Measurements from ENCODE around the gene EVC.
"Not testable (repeated sequence)": the region's sequence is repeated elsewhere in the genome, so short reads cannot be mapped to it uniquely, and the experiment has no call there.

Gene EVC

DNA sequence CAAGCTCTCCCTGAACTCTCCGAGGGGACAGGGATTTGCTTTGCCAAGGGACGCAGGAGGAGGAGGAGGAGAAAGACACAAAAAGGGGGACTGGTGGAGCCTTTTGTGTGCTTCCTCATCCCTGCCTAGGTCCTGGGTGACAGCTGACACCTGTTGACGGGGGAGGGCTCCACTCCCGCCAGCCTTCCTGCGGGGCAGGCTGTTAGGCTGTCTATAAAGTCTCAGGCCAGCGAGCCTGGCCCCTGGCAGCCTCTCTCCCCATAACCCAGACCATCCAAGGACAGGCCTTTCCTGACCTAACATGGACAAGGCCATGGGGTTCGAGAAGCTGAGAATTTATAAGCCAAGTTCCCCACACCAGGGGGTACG is 1.8 kb upstream of the EVC start:
- DNase-seq, result no peak

DNA sequence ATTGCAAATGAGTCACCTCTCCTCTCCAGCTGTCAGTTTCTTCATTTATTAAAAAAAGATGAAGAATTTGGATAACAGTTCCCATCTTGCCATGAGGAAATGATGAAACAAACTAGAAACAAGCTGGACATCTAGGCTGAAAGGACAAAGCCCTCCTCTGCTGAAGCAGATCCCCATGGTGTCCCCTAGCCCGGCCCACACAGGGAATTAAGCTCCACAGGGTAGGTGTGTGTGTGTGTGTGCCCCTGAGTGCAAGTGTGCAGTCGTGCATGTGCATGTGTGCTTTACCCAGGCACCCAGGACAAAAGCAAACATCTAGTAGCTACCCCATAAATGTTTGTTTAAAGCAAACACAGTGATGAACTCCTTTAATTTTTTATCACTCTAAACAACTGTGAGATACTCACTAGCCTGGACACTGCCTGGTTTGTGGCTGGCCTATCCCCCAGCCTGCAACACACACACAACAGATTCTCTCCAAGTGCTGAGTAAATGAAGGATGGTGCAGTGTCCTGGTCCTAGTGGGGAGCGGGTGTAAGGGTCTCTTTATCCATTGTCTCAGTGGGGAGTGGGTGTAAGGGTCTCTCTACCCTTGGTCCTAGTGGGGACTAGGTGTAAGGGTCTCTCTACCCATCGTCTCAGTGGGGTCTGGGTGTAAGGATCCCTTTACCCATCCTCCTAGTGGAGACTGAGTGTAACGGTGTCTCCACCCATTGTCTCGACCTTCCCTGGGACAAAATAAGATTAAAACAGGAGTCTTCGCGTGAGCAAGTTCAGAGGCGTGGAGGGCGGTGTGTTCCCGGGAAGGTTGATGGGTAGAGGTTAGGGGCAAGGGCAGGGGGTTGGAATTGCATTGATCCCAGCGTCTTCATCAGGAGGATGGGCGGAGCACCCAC is 688 bp upstream of the EVC start:
- no peak for DNase-seq

DNA sequence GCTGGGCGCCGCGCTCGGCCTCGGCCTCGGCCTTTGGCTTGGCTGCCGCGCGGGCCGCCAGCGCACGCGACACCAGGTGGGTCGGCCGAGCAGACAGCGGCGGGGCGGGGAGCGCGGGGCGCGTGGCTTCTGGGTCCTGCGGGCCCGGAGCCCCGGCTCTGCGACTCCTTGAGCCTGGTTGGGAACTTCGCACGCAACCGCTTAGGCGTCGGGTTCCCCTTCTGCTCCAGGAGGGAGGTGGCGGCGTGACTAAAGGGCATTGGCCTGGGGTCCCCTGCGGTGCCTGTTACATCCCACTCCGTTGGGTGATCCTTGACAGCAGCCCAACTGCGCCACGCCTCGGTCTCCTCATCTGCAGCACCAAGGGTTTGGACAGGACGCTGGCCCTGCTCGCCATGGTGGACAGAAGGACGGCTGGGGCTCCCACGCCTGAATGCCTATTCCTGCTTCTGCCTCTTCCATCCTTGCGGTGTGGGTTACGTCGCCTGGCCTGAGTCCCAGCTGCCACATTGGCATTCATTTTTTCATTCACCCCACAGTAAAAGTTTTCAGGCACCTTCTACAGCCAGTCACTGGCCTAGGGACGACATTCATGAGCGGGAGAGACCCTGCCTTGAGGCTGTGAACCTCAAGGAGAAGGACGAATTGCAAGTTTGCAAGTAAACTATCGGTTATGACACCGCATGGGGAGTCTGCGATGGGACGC is 631 bp downstream of the EVC start:
- no peak for DNase-seq

DNA sequence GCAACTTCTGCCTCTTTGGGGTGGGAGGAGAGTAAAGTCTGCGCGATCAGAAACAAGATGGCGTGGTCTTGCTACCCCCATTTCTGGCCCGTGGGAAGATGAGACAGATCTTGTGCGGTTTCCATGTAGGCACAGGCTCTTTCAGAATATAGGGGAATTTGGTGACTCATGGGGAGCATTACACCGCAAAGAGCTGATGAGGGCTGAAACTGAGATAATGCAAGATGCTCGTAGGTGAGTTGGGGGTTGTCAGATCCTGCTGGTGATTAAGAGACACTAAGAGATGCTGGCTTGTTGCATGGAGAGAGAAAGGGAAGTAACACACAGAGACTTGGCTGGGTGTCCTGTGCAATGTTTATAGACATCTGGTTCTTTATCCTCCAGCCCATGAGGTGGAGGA is 1.5 kb downstream of the EVC start:
- no peak for DNase-seq

DNA sequence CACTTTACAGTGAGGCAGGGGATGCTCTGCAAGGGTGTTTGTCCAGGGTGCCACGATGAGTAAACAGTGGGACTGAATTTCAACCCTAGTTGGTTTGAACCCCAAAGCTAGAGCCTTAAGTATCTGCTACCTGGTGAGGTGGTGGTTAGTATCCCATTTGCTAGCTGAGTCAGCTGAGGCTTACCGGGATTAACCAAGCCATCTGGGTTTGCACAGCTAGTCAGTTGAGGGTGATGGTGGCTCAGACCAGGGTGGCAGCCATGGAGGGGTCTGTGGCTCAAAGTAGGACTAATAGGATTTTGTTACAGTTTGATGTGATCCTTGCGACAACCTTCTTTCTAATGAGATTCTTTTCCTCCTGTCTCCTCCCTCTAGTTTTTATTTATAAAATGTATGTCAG is 1.9 kb downstream of the EVC start:
- no peak for DNase-seq

DNA sequence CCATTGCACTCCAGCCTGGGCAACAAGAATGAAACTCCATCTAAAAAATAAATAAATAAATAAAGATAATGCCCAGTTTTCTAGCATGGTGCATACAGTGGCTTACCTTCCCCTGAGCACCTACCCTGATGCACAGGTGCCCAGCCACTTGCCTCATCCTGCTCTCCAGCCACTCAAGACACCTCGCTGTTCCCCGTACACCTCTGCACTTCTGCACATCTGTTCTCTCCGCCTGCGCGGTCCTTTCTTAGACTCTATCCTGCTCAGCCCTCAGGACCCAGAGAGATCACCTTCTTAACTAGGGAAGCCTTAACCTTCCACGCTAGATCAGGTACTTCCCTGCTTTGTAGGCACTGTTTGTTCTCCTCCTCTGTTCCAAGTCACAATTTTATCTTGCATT is 2.9 kb downstream of the EVC start:
- DNase-seq, result no peak

DNA sequence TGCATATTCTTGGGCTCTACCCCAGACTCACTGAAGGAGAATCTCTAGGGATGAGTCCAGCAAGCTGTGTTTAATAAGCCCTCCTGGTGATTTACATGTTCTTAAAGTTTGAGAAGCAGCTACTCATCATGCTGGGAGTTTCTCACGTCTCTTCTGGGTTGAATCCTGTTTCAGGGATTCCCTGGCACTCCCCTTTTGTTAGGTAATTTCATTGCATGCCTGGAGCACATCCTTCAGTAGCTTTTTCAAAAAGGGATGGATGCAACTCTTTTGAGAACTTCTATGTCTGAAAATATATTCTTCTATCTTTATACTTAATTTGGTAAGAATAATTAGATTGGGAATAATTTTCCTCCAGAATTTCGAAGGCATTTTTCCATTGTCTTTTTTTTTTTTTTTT is 4.4 kb downstream of the EVC start:
- no peak for DNase-seq

DNA sequence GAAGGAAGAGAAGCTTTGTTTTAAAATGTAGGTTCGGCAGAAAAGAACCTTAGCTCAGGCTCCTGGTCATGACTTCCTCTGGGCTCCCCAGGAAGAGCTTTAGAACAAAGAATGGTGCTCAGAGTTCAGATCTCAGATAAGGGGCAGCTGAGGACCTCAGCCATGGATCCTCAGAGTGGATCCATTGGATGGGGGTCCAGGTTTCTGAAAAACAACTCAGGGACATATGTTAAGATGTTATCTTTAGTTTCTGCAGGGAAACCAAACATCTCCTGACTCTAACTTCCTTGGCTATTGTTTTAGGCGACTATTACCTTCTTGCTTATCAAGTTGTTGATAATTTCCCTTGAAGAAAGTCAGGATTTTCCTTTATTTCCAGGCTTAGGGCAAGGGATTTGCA is 5.4 kb downstream of the EVC start:
- no peak for DNase-seq

DNA sequence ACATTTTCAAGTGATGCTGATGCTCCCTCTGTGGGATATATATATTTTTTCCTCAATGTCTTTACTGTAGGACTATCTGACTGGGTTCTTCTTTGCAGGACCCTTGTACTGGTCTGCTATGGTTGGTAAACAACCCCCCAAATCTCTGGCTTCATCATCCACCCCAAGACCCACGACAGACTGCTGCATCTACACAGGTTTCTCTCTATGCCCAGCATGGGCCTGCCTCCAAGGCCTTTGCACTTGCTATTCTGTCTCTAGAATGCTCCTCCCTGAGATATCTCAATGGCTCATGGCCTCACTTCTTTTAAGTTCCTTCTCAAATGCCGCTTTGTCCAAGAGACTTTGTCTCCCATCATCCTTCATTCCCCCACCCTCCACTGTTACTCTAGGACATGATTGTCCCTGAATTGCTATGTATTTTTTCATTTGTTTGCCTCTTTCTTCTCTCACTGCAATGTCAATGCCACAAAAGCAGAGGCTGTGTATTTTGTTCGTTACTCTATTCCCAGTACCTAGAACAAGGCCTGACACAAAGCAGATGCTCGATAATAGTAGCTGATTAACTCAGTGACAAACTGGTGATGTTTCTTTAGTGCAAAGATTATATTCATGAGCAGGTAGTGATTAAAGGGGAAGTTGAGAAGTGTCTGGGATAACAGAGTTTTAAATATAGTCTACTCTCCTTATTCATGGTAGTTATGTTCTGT is 6.6 kb downstream of the EVC start:
- no peak for DNase-seq

DNA sequence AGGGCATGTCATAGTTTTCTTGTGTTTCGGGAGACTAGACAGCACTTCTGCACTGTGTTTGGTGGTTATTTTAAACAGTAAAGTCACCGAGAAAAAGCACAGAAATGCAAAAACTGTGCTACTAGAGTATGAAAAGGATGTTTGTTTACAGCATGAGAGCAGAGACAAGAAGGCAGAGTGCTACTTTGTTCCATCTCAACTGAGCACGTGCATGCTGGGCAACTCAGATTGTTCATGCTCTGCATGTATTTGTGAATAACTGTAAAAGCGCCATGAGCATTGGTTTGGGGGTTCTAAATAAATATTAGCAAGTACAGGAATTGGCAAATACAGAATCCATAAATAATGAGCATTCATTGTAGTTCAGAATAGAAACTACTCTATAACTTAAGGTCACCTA is 7.4 kb downstream of the EVC start:
- DNase-seq, result no peak

DNA sequence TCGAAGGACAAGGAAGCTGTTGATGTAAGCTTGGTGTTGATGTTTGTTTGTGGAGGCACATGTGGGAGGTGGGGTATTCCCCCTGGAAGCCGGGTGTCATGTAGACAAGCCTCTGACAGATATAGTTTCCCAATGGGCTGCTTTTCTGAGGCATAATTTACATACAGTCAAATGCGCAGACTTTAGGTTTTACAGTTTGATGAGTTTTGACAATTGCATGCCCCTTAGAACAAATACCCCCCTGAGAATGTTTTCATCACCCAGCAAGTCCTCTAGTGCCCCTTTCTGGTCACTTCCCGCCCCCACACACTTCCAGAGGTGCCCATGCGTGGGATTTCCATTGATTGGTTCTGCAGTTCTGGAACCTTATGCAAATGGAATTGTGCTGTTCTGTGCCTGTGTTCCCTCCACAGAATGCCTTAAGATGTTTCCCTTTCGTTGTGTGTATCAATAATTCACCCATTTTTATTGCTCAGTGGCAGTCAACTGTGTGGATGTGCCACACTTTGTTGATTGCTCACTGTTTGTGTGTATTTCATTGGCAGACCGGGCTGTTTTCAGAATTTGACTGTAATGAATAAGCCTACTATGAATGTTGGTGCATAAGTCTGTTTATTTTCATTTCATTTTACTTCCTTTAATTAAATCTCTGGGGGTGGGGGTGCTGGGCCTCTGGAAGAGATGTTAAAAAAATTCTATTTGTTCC is 8.5 kb downstream of the EVC start:
- no peak for DNase-seq

DNA sequence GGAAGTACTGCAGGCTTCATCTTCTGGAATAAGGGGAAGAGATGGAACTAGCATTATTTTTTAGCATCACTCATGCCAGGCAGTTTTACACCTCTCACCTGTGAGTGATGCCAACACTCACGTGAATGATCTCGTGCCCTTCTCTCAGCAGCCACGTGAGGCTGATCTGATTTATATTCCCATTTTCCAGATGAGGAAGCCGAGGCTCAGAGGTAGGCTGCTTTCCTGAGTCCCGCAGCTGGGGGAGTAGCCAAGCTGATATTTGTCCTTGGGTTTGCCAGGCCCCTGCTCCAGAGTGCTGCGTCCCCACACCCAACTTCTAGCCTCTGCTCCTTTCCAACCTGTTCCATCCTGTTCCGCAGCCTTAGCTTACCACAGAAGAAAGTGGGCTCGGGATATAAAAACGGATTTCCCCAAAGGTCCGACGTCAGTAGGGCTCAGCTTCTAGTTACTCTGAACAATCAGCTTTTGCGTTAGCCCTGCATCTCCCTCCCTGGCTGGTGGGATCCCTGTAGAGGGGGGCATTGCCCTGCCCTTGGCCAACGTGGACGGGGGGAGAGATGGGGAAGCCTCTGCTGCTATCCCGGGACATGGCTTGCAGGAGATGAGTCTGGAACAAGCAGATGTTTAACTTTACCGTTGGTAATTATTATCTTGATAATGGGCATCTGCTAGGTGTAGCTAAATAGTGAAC is 9.3 kb downstream of the EVC start:
- DNase-seq, result no peak

DNA sequence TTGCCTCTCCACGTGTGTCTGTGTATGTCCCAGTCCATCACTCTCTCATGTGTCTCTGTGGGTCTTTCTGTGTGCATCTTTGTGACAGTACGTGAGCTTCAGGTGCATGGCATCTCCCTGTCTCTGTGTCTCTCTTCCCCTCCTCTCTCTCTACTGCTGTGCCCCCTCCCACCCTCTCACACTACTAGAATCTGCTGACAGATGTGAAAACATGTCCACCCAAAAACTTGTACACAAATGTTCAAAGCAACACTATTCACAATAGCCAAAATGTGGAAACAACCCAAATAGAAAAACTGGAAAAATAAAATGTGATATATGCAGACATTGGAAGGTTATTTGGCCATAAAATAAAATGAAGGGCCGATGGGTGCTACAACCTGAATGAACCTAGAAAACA is 10.0 kb downstream of the EVC start:
- no peak for DNase-seq

DNA sequence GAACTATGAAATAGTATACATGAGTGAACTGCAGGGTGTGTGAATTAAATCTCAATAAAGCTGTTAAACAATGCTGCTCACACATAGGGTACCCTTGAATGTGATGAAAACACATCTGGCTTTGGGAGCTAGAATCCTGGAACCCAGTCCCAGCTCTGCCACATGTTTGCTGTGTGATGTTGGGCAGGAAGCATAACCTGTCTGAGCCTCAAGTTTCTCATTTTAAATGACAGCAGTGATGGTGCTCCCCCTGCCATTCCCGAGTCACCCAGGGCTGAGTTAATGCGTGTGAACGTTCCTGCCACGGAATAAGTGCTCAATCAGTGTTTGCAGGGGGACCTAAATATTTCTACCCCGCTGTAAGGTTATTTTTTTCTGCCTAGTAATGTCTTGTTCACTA is 10.9 kb downstream of the EVC start:
- no peak for DNase-seq

DNA sequence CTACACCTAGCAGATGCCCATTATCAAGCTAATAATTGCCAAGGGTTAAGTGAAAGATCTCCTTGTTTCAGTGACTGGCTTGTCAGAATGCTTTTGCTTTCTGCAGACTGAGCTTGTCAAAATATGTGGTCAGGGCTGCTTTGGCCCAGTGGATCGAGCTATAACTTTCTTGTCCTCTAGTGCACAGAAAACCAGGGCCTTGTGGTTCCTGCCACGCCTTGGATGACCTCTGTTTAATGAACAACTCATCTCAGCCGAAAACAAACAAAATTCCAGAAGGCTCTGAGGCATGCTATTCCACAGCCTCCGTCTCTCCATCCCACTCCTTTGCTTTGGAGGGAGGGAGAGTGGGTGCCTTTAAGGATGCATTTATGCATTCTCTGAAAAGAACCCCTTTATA is 11.3 kb downstream of the EVC start:
- DNase-seq, result no peak

DNA sequence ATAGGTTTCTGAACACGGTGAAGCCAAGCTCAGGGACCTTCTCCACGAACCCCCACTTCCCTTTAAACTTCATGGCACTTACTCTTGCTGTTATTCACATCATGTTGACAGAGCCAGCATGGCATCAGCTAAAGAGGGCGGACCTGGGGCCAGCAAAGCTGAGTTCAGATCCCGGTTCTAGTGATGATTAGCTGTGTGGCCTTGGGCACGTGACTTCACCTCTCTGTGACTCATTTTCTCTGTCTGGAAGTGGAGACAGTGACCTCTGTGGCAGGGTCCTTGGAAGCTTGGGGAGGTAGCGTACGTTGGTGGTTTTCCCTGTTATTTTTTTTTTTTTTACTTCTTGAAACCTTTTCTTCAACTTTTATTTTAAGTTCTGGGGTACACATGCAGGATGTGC is 13.4 kb downstream of the EVC start:
- DNase-seq, result no peak

DNA sequence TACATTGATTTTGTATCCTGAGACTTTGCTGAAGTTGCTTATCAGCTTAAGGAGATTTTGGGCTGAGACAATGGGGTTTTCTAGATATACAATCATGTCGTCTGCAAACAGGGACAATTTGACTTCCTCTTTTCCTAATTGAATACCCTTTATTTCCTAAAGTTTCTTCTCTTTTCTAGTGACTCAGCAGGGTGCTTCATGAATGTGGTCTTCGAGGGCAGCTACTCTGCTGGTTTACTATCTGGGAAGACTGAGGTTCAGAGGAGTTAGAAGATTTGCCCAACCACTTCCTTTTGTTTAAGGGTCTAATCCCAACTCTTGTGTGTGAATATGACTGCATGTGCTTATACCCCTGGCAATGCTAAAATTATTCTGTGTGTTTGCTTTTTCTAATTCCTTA is 17.4 kb downstream of the EVC start:
- not testable (repeated sequence) for DNase-seq

DNA sequence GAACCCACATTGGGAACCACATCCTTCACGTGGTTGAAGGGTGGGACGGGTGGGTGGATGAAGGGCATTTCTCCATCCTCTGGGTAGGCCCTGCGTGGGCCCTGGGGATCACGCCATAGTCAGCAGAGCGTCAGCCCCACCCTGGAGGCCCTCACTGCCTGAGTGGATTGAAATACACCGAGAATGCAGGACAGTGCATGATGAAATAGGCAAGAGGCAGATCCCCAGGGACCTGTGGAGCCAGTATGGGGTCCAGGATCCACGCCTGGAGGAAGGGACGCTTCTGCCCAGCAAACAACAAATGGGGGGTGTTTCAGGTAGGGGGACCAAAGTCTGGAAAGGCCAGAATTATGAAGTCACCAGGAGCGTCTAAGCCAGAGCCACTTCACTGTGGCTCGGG is 19.4 kb downstream of the EVC start:
- no peak for DNase-seq

DNA sequence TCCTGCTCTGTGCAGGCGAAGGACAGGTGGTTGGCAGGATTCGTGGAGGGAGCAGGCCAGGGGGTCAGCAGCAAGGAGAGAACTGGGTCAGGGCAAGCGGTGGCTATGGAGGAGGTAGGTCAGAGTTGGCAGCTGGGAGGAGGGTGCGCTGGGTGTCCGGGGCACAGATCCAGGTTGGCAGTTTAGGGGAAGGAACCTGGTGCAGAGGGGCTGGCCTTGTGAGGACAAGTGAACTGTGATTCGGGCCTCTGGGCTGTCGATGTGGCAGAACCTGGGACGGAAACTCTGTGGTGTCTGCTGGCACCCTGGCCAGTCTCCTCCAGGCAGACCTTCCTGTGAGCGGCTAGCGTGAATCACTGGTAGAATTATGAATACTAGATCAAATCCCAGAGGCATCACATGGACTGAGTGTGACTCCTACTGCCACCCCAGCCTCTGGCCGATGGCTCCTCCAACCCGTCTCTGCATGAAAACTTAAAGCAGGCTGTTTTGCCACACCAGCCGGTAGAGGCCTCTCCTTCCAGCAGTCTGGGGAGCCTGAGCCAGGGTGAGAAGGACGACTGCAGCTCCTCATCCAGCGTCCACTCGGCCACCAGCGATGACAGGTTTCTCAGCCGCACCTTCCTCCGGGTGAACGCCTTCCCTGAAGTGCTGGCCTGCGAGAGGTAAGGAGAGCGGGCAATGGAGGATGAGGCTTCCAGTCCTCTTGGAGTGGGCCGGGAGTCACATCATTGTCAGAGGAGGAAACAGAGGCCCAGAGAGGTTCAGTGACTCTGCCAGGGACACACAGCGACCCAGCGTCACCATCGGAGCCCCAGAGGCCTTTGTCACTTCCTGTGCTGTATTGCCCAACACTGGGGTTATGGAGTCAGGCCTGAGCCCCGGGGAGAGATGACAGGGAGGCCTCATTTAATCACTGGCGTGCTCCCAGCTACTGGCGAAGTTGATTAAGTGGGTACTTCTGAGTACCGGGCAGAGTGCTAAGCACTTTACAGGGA is 20.3 kb downstream of the EVC start:
- no peak for DNase-seq

DNA sequence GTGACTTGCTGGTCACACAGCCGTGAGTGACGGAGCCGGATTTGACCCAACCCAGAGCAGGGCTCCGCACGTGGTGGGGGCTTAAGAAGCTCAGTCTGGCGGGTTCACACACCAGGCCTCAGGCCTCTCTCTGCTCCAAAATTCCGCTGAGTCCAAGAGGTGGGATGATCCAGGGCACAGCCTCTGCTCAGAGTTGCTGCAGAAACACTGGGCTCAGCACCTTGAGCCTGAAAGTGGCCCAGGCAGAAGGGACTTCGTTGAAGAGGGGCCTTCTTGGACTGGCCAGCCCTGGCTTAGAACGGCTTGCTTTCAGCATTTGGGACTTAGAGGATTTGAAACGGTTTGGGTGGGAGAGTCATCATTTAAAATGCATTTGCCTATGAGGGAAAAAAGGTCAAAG is 21.2 kb downstream of the EVC start:
- DNase-seq, result no peak

DNA sequence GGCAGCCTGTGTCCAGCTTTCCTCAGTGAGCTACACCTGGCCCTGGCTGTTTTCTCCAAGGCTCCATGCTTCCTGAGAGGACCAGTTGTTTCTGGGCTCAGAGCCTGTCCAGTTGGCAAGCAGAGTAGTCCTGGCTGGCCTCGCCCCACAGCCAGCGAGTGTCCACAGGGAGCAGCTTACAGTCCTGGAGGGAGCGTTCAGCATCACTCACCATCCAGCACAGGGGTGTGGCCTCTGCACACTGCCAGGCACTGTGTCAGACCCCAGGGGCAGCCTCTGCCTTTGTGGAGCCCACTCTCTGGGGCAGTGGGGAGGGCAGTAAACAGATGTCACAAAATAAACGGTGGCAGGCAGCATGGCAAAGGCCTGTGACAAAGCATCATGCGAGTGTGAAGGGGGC is 23.9 kb downstream of the EVC start:
- DNase-seq, result no peak
